SH-SY5Y (cell line): ENCODE measurements around the gene YEATS2.

Source experiments
- GATA2 ChIP-seq: IDR thresholded peaks from 2 replicates; pipeline ENCODE4 v1.6.1; 2011; ENCODE audit warnings: mild to moderate bottlenecking, low read depth, low read length
- GATA3 ChIP-seq: IDR thresholded peaks from 2 replicates; pipeline ENCODE4 v1.6.1; 2011; ENCODE audit warnings: low read depth, mild to moderate bottlenecking, low read length, moderate library complexity

- no peak for TF ChIP-seq GATA2
- TF ChIP-seq GATA3, result no peak
These were observed 5.2 kb upstream of the YEATS2 start for GRCh38 chr3:183692436-183692835.
